Hepatocyte (in vitro differentiated cells): ENCODE data around the gene CPLANE1.

Source experiments
- EZH2 ChIP-seq: fragments of 200-600 bp; sonication (generic); IDR thresholded peaks from 2 replicates; pipeline ENCODE4 v1.6.1; 2016; ENCODE audit warnings: antibody characterized with exemption, mild to moderate bottlenecking, borderline replicate concordance
- EZH2phosphoT487 ChIP-seq: fragments of 200-600 bp; sonication (generic); IDR thresholded peaks from one replicate; pipeline ENCODE4 v1.6.1; 2018; ENCODE audit warnings: antibody characterized with exemption, mild to moderate bottlenecking, low read depth, moderate library complexity; ENCODE audit not compliant: unreplicated experiment, severe bottlenecking
- TF ChIP-seq, protein P1 (sequence below): fragments of 200-600 bp; sonication (generic); IDR thresholded peaks from 2 replicates; pipeline ENCODE4 v1.5.1; 2016; ENCODE audit warnings: antibody characterized with exemption, mild to moderate bottlenecking; ENCODE audit not compliant: poor library complexity

DNA sequence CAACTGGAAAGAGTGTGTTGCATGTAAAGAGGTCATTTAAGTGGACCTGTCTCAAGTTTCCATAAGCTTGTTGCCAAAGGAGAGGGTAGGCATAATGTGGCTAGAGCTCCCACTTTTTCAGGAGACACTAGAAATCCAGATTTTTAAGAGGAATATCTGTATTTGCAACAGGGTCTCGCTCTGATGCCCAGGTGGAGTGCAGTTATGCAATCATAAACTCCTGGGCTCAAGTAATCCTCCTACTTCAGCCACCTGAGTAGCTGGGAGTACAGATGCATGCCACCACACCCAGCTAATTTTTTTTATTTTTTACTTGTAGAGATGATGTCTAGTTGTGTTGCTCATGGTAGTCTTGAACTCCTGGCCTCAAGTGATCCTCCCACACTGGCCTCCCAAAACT lies 189.1 kb downstream of the CPLANE1 start:
- TF ChIP-seq, protein P1, sequence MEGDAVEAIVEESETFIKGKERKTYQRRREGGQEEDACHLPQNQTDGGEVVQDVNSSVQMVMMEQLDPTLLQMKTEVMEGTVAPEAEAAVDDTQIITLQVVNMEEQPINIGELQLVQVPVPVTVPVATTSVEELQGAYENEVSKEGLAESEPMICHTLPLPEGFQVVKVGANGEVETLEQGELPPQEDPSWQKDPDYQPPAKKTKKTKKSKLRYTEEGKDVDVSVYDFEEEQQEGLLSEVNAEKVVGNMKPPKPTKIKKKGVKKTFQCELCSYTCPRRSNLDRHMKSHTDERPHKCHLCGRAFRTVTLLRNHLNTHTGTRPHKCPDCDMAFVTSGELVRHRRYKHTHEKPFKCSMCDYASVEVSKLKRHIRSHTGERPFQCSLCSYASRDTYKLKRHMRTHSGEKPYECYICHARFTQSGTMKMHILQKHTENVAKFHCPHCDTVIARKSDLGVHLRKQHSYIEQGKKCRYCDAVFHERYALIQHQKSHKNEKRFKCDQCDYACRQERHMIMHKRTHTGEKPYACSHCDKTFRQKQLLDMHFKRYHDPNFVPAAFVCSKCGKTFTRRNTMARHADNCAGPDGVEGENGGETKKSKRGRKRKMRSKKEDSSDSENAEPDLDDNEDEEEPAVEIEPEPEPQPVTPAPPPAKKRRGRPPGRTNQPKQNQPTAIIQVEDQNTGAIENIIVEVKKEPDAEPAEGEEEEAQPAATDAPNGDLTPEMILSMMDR: no peak
- TF ChIP-seq EZH2phosphoT487 (no peak), EZH2 (no peak)
